ENCODE data around the gene EBNA1BP2.

- TF ChIP-seq CTCF (IDR thresholded peaks at IDR 0.05) = no peak
- no peak for TF ChIP-seq POLR2A (IDR thresholded peaks at IDR 0.05)
- TF ChIP-seq POLR2AphosphoS5 (IDR thresholded peaks at IDR 0.05) = no peak
These were observed 33.6 kb upstream of the EBNA1BP2 start for GRCh38 chr1:43205671-43206070.
